NCI-H748 (cell line): ENCODE measurements around the gene KIF14.
"Not testable (repeated sequence)": the region's sequence is repeated elsewhere in the genome, so short reads cannot be mapped to it uniquely, and the experiment has no call there.

Experiments used
- DNase-seq: peaks from one replicate; lab custom pipeline; 2025; ENCODE audit not compliant: unreplicated experiment; lab: John Stamatoyannopoulos, UW

The KIF14 gene

DNA sequence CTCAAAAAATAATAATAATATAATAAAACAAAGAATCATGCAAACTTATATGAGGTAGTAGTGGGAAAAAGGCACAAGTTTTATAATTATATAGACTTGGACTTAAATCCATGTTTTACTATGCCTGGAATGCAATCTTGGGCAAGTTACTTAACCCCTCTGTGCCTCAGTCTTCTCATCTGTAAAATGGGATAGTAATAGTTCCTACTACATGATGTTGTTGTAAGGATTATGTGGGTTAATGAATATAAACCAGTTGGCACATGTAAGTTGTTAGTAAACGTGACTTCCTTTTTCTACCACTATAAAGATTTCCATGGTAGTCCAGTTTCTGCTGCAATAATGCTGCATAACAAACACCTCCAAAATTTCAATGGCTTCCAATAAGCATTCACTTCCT lies 10.8 kb upstream of the KIF14 start:
- DNase-seq = no peak

DNA sequence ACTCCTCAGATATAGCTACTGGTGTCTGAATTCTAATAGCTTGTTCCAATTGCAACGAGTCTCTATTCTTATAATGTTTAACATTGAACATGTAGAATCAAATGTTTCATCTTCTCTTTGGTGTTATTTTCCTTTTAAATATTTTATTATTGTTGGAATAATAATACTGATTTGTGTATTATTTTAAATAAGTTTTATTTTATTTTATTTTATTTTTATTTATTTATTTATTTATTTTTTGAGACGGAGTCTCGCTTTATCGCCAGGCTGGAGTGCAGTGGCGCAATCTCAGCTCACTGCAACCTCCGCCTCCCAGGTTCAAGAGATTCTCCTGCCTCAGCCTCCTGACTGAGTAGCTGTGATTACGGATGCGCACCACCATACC lies 10.0 kb upstream of the KIF14 start:
- DNase-seq = not testable (repeated sequence)

DNA sequence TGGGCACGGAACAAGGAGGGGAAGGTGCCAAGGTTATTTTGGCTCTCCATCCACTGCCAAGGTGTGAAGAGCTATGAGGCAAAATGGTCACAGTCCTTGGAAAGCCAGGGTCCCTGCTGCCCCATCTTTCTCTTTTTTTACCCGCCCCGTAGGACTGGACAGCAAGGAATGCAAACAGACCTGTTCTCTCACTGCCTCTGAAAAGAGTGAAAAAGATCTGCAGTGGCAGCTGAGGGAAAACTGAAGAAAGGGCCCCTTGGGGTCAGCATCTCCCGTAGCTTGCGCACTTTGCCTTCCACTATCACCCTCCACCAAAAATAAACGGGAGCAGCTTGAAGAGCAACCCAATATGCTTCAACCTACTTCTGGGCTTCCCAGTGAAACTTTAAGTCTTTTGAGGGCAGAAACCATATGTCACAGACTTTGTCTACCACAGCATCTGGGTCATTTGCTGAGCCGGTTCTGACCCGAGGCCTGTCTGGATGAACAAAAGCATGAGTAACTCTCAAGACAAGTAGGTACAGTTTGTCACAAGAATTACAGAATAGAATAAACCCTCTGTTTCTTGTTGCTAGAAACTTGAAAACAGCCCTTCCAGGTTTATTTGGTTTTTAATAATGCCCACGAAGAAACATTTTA lies 9.4 kb upstream of the KIF14 start:
- DNase-seq = no peak

DNA sequence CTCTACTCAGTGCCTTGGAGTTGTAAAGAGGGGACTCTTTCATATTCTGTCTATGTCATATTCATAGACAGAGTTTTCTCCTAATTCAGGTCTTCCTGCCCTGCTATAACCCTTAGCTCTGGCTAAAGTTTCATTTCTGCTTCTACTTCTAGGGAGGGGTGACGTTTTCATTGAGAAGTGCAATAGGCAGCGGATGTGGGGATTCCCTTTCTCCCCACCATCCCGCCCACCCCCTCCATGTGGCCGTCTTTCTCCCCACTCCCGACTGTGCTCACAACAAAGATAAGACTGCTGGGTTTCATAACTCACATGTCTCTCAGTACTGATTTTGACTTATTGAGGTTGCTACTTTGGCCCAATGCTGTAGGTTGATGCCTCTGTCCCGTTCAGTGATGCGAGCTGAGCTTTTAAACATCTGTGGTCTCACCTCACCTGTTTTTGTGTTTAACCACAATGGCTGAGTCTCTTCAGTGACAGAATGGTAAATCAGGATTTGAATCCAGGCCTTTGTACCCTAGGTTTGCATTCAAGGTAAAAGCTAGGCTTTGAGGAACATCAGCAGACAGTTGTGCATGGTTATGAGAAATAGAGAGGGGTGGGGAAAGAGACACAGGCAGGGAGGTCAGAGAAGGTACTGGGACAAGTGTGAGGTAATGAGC lies 7.8 kb upstream of the KIF14 start:
- no peak for DNase-seq

DNA sequence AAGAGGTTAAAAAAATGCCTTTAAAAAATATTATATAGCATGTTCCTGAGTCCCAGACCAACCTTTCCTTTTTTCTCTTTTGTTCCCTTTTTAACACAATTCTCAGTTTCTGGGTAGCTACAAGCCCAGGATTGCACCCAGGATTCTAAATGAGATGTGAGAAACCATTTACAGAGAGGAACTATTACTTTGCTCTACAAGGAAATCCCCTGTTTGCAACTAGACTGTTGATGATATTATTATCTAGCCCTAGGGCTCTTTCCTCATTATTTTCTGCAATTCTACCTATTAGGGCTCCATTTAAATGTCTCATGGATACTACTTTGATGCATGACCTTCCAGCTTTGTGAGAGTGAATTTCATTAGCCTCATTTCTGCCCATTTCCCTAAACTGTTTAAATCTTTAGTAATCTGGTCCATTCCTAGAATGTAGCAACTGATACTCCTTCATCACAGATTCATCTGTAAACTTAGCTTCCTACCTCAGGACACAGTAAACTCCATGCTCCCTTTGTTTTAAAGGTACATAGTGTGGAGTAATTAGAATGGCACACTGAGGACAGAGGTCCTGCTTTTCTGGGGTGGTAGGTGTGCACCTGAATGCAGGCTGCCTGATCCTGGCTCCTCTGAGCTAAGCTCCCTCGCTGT lies 7.1 kb upstream of the KIF14 start:
- no peak for DNase-seq

DNA sequence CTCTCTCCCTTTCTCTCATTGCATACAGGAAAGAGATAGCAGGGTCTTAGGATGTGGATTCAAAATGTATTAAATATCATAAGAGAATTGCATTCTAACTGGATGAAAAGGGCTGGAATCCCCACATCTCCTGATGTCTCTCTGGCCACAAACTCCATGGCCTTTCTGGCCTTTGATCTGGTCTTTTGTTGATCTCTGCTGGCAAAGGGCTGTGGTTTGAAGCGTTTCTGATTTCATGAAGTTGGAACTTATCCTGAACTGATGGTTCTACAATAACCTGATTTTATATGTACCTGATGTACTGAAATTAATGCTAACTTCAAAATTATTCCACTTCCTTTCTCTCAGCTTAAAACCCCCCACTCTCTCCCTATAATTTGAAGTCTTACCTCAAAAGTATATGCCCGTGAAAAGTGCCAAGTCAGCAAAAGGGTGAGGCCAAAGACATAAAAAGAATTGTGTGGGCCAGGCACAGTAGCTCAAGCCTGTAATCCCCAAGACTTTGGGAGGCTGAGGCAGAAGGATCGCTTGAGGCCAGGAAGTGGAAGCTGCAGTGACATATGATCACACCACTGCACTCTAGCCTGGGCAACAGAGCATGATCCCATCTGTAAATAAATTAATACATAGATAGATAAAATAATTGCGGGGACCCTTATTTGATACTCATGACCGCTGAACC lies 6.4 kb upstream of the KIF14 start:
- no peak for DNase-seq

DNA sequence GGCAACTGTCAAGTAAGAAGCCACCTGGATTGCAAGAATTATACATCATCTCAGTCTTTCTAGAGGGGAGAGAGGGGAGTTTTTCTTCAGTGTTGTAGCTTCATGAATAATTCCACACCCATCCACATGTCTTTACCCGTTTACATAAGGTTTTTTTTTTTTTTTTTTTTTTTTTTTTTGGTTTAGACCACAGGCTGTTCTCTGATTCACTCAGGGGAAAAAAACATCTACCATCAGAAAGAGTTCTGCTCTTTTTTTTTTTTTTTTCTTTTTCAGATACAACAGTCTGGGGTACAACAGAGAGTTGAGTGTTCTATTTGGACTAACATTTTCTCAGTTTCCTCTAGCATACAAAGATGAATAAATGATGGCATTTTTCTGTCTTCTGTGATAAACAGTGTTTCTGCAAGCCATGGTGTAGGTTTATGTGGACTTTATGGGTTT lies 4.9 kb upstream of the KIF14 start:
- DNase-seq = no peak

DNA sequence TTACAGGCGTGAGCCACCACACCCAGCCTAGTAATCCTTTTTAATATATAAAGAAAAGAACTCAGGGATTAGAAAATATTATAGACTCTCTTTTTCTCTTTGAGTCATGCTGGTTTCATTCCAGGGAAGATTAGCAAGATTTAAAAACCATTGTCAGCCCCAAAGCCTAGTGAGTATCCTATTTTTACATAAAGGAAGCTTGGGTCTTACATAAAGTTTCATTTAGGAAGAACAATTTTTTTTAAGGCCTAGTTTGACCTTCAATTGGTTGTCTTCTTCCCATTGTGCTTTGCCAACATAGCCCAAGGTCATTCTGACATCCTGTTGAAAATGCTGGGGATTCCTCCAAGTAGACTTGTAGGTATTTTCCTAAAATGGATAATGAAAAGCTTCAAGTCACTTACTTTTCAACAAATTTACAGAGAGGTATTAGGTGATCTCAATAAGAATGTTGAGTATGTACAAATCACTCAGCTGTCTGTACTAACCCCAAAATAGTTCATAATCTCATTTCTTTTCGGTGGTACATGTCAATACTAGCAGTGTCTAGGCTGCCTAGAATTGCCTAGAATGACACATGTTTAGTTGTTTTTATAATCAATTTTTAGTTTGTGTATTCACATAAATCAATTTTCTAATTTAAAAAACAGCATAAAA lies 4.3 kb upstream of the KIF14 start:
- DNase-seq = no peak

DNA sequence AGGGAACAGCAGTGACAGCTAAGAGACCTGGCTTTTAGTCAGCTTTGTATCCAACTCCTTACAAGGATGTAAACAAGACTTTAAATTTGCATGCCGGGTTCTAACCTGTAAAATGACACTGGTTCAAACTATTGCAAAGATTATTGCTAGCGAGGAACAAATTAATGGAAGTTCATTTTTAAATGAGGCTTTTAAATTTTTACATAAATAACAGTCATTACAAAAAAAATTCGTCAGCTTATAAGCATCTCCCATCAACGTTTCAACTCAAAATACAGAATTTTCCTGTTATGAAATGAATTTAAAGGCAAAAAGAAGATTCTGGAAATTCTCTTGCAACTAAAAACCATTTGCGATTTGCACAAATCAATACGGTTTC lies 668 bp downstream of the KIF14 start:
- no peak for DNase-seq

DNA sequence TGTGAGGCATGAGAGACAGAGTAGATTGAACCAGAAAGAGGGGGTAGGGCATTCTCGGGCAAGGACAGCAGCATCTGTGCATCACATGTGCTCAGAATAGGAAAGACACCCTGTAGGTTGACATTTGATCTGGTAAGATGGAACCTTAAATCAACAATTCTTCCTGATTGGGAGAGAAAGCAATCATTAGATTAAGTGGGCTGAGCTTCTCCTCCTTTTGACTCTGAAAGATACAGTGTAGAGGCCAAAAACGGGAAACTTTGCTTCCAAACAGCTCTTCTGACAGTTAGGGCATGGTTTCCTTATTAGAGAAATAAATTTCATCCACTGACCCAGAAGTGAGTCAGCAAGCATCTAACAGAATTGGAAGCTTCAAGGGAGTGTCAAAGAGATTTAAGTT lies 9.7 kb downstream of the KIF14 start:
- DNase-seq = no peak

DNA sequence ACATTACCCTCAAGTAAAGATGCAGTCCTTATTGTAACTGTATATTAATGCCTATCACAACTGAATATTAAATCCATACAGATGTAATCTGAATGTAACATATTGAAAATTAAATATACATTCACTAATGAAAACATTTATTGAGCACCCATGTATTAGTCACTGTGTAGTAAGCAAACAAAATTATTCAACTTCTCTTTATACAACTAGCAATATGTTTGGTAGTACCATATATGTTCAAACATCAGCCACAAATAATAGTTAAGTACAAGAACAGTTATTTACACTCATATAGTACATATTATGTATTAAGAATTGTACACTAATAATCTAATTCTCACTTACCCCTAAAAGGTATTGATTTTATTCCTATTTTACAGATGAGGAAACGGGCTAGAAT lies 17.9 kb downstream of the KIF14 start:
- DNase-seq = no peak

DNA sequence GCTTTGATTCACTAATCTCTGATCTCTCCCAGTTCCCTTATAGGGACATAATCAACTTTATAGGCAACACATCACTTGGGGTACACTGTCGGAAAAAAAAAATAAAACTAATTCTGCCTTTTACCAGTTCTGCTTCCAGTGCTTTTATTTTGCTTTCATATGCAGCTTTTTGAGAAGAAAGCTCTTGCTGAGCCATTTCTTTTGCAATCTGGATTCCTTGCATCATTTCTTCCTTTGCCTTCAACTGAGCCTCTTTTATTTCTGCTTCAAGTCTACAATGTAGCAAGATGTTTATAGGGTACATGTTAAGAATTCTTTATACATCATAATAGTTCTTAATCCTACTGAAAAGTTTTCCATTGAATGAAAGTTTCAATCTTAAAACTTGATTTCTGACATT lies 30.6 kb downstream of the KIF14 start:
- DNase-seq = no peak

DNA sequence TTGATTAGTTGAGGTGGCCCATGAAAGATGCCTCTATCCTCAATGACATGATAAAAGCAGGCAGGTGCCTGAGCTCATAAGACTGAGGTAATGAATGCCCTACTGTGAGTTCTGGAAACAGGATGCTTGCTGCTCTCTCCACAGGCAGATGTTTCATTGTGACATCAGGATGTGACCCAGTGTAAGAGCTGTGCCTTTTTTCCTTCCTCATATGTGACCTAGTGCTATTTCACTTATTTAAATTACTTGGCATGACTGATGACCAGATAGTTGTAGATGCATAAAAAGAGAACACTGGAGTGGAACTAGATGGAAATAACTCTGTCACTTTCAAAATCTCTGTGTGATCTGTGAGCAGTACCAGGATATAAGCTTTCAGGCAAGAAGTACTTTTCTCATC lies 31.9 kb downstream of the KIF14 start:
- DNase-seq = no peak

DNA sequence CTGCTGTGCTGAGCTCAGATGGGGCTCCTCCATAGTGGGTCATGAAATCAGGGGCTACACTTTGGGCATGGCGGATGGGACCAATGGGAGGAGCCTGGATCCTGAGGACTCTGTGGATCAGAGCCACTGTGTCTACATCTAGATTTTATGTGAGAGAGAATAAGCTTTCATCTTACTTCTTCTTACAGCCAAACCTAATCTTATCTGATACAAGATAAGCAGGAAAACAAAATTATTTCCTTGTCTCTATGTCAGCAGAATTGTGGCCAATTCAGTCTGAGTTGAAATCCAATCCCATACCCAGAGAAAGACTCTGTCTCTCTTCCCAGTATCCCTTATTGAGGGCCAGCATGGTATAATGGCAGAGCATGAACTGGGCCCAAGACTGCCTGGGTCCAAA lies 56.2 kb downstream of the KIF14 start:
- no peak for DNase-seq

DNA sequence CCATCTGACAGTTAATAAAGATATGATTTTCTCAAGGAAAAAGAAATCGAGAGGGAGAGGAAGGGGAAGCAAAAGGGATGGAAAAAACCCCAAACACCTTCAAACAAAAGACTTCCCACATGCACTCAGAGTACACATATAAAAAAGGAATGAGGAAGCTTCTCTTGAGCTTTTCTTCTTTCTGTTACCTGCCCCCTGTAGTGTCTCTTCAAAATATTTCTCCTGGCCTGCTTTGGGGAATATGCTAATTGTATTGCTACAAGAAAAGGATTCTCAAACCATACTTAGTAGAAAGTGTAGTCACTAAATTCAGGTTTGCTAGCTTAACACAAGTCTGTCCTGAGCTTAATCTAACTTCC lies 58.7 kb downstream of the KIF14 start:
- DNase-seq = no peak

DNA sequence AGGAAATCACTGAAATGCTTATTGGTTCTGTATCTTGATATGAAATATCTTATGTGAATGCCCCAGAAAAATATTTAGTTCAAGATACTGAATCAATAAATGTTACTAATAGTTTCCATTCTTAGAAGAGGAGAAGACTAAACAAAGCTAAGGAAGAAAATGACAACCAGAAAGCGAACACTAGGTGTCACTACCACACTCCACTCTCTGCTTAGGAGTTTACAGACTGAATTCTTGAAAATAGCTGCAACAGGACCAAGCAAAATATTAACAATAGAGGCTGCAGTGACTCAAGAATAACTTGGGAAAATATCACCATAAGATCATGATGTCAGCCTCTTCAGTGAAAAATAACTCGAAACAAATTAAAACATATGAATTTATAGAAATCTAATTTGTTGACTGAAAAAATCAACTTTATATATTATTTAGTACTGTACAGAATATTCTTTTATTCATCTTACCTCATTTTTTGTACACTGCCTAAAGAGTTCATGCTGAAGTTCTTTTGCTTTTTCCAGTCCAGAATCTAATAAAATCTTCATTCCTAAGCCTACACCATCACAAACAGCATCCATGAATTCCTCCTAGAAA lies 61.6 kb downstream of the KIF14 start:
- peak; percentile 13 for DNase-seq

DNA sequence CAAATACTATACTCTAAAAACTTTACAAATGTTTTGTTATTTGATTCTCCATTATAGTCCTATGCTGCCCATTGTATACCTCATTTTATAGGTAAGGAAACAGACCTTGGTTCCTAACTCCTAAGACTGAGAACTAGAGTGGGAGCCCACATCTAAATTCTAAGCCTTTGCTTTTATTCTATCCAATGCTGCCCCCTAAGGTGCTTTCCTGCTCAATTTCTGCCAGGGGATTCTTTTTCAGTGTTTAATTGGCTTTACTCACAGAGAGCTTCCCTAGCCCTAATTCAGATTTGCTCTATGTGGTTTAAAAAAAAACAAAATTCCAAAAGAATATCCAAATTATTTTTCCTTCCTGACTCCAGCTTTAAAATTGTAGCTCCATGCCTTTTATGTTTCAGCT lies 64.5 kb downstream of the KIF14 start:
- peak; percentile 2 for DNase-seq

DNA sequence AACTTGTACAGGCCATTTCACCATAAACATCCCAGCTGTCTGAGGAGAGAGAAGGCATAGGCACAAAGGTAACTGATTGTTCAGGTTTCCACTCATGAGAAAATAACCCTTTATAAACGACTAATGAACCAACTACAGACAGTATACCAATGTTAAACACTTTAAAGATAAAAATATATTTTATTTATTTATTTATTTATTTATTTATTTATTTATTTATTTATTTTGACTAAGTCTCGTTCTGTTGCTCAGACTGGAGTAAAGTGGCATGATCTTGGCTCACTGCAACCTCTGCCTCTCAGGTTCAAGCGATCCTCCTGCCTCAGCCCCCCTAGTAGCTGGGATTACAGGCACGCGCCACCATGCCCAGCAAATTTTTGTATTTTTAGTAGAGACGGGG lies 67.8 kb downstream of the KIF14 start:
- DNase-seq = not testable (repeated sequence)

DNA sequence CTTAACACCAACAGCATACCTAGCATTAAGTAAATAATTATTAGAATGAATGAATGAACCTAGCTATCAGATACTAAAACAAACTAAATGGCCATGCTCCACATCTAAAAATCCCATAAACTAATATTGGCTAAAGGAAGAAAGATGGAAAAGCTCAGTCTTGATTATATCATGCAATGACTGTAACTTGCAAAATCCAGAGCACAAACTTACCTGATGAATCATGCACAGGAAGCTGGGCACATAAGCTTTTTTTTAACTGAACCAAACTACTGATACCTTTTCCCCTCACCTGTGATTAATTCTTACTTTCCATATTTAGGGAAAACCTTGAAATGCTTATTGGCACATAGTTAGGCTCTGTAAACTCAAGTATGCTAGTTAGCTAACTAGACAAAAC lies 70.2 kb downstream of the KIF14 start:
- DNase-seq = no peak

DNA sequence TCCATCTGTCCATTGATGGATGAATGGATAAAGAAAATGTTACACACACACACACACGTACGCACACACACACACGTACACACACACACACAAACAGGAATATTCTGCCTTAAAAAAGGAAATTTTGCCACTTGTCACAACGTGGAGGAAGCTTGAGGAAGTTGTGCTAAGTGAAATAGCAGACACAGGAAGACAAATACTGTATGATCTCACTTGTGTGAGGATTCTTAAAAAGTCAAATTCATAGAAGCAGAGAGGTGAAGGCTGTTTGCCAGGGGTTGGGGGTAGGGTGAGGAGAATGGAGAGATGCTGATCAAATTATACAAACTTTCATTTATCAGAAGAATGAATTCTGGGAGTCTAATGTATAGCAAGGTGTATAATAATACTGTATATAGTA lies 73.2 kb downstream of the KIF14 start:
- no peak for DNase-seq

DNA sequence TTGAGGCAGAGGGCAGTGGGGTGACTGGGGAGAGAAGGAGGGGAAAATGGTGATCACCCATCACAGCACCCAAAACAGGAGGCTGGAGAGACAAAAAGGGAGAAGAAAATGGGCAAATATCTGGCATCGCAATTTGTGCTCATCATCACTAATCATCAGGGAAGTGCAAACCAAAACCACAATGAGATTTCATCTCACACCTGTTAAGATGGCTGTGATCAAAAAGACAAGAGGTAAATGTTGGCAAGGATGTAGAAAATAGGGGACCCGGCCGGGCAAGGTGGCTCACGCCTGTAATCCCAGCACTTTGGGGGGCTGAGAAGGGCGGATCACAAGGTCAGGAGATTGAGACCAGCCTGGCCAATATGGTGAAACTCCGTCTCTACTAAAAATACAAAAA lies 74.0 kb downstream of the KIF14 start:
- no peak for DNase-seq
